NCI-H748 (cell line): ENCODE measurements around the gene CCDC9.
A peak's percentile ranks its signal among the peaks of the same experiment; 100 is the strongest.
"Not testable (repeated sequence)": the region's sequence is repeated elsewhere in the genome, so short reads cannot be mapped to it uniquely, and the experiment has no call there.

Experiments
- DNase-seq: peaks from one replicate; lab custom pipeline; 2025; ENCODE audit not compliant: unreplicated experiment; lab: John Stamatoyannopoulos, UW

Gene CCDC9

DNA sequence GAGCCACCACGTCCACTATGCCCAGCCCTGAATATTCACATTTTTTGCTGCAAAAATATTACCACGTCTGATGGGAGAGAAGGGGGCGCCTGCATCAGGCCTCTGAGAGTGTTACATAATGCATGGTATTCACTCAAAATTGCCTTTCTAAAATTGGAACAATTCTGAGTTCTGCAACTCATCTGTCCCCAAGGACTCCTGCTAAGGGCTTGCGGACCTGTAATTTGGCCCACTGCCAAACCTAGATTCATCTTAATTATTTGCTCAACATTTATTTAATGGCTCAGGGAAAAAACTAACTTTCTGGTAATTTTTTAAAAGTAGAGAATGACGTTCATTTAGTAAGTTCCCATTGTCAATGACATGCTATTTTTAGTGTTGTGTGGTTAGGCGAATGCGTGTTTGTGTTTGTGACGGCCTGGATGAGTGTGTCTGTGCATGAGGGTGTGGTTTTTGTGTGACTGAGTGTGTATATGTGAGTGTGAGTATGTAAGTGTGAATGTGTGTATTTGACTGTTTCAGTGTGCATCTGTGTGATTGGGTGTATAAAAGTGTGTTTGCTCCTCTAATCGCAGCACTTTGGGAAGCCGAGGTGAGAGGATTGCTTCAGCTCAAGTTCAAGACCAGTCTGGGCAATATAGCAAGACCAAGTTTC, 27.2 kb downstream of the CCDC9 start:
- DNase-seq, result no peak

- DNase-seq, result peak; percentile 69
Measured at GRCh38 chr19:47284324-47284899, 28.1 kb downstream of the CCDC9 start.

GRCh38 chr19:47296036-47296435, 39.7 kb downstream of the CCDC9 start:
- DNase-seq, result peak; percentile 91

- DNase-seq, result not testable (repeated sequence)
Measured at GRCh38 chr19:47300867-47301266, 44.5 kb downstream of the CCDC9 start.

DNA sequence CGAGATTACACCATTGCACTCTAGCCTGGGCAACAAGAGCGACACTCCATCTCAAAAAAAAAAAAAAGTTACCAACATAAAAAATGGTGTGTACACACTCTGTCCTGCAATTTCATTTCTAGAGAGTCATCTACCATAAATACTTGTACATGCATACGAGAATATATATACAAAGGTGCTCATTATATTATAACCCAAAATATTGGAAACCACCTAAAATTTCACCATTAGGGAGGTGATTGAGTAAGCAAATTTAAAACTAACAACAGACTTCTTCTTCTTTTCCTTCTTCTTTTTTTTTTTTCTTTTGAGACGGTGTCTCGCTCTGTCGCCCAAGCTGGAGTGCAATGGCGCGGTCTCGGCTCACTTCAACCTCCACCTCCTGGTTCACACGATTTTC, 45.9 kb downstream of the CCDC9 start:
- DNase-seq, result no peak

GRCh38 chr19:47303966-47304365, 47.6 kb downstream of the CCDC9 start:
- DNase-seq, result no peak

DNA sequence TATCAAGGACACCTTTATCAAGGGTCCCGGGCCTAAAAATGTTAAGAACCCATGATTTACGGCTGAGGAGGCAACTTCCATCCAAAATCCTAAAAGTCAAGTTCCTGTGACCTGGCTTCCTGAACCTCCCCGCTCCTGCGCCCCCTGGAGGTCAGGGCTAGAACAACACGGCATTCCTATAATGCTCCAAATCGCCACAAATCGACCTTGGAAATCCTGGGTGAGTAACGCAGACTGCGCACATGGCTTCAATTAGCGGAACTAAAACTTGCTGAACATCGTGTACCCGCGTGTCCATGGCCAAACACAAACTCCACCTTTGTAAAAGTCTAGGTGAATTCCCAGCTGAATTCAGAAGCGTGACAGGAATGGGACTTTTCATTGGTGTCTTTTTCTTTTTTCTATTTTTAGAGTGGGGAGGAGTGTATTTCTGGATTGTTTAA, 49.0 kb downstream of the CCDC9 start:
- peak; percentile 54 for DNase-seq

DNA sequence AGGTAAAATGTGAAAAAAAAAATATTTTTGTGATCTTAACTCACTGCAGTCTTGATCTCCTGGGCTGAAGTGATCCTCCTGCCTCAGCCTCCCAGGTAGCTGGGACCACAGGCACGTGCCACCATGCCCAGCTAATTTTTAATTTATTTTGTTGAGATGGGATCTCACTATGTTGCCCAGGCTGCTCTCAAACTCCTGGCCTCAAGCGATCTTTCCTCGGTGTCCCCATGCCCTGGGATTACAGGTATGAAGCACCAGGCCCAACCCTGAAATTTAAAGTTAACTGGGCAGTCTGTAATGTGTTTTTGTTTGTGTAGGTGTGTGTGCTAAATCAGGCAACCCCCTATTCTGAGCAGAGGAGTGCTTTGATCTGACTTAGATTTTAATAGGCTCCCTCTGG, 50.0 kb downstream of the CCDC9 start:
- no peak for DNase-seq

GRCh38 chr19:47309038-47309437, 52.7 kb downstream of the CCDC9 start:
- no peak for DNase-seq

- DNase-seq, result no peak
Measured at GRCh38 chr19:47309608-47310007, 53.3 kb downstream of the CCDC9 start, which contains the start of gene C5AR1. Gene C5AR1 (plus strand): TSS chr19:47309861. CDS start chr19:47309896, 35 bp downstream.

GRCh38 chr19:47310323-47310722, 54.0 kb downstream of the CCDC9 start:
- DNase-seq, result no peak

DNA sequence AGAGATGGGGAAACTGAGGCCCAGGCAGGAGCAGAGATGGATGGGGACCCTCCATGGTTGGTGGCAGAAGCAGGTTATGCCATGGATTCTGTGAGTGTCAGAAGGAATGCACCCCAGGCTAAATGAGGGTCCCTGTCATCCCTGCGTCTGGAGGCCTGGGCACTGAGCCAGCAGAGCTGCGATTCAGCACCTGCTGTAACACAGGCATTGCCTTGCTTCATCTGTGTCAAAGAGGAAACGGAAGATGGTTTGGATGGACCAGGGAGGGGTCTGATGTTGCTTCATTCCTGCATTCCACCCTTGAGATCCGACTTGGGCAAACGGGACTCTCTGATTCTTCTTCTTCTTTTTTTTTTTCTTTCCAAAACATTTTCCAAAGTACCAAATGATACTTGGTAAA, 54.5 kb downstream of the CCDC9 start:
- DNase-seq, result peak; percentile 59

DNA sequence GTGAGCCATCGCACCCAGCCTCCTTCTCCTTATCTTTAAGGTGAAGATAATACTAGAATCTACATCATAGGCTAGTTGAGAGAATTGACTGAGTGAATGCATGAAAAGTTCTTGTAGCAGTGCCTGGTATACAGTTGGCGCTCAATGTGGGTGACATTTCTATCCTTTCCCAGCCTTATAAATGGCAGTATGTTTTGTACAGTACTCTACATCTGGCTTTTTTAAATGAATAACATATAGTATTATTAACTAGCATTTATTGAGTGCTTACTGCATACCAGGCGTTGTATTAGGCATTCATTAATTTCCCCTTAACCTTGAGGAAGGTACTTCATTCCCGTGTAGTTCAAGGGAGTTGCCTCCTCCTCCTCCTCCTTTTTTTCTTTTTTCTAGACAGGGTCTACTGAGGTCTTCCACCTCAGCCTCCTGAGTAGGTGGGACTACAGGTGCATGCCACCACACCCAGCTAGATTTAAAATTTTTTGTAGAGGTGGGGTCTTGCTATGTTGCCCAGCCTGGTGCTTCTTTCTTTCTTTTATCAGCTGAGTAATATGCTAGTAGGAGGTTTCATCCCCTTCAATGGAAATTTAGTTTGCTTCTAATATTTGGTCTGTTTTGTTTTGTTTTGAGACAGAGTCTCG, 56.2 kb downstream of the CCDC9 start:
- DNase-seq, result no peak

GRCh38 chr19:47313754-47314295, 57.5 kb downstream of the CCDC9 start:
- no peak for DNase-seq

- DNase-seq, result no peak
Measured at GRCh38 chr19:47315125-47315821, 58.9 kb downstream of the CCDC9 start.

- DNase-seq, result no peak
Measured at GRCh38 chr19:47316513-47316912, 60.2 kb downstream of the CCDC9 start.

DNA sequence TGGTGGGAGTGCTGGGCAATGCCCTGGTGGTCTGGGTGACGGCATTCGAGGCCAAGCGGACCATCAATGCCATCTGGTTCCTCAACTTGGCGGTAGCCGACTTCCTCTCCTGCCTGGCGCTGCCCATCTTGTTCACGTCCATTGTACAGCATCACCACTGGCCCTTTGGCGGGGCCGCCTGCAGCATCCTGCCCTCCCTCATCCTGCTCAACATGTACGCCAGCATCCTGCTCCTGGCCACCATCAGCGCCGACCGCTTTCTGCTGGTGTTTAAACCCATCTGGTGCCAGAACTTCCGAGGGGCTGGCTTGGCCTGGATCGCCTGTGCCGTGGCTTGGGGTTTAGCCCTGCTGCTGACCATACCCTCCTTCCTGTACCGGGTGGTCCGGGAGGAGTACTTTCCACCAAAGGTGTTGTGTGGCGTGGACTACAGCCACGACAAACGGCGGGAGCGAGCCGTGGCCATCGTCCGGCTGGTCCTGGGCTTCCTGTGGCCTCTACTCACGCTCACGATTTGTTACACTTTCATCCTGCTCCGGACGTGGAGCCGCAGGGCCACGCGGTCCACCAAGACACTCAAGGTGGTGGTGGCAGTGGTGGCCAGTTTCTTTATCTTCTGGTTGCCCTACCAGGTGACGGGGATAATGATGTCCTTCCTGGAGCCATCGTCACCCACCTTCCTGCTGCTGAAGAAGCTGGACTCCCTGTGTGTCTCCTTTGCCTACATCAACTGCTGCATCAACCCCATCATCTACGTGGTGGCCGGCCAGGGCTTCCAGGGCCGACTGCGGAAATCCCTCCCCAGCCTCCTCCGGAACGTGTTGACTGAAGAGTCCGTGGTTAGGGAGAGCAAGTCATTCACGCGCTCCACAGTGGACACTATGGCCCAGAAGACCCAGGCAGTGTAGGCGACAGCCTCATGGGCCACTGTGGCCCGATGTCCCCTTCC, 63.9 kb downstream of the CCDC9 start:
- DNase-seq, result no peak
